GM18498 (cell line): ENCODE data around the gene IRAK3.
"Not testable (repeated sequence)": the region's sequence is repeated elsewhere in the genome, so short reads cannot be mapped to it uniquely, and the experiment has no call there.

Experiments
- ATAC-seq: cut with Tn5 transposase; IDR thresholded peaks from one replicate; pipeline ENCODE4 v1.9.1; 2021; ENCODE audit warnings: mild to moderate bottlenecking, moderate library complexity; ENCODE audit not compliant: unreplicated experiment

IRAK3 gene

GRCh38 chr12:66170606-66171005, 18.4 kb upstream of the IRAK3 start:
- ATAC-seq, result no peak

- not testable (repeated sequence) for ATAC-seq
Observed at GRCh38 chr12:66174391-66175325, 14.4 kb upstream of the IRAK3 start.

- no peak for ATAC-seq
Observed at GRCh38 chr12:66176105-66176900, 12.7 kb upstream of the IRAK3 start.

GRCh38 chr12:66182956-66183355, 6.1 kb upstream of the IRAK3 start:
- ATAC-seq, result no peak

- ATAC-seq, result not testable (repeated sequence)
Observed at GRCh38 chr12:66184822-66185221, 4.2 kb upstream of the IRAK3 start.

GRCh38 chr12:66187036-66187435, 2.0 kb upstream of the IRAK3 start:
- no peak for ATAC-seq

- no peak for ATAC-seq
Observed at GRCh38 chr12:66187821-66188220, 1.2 kb upstream of the IRAK3 start.

GRCh38 chr12:66189486-66189843, 451 bp downstream of the IRAK3 start:
- ATAC-seq, result peak; percentile 10

- ATAC-seq, result no peak
Observed at GRCh38 chr12:66189889-66190288, 875 bp downstream of the IRAK3 start.

- no peak for ATAC-seq
Observed at GRCh38 chr12:66190519-66191370, 1.7 kb downstream of the IRAK3 start.

- ATAC-seq, result no peak
Observed at GRCh38 chr12:66191547-66192126, 2.6 kb downstream of the IRAK3 start.

- no peak for ATAC-seq
Observed at GRCh38 chr12:66194122-66194521, 5.1 kb downstream of the IRAK3 start.

GRCh38 chr12:66195242-66195641, 6.2 kb downstream of the IRAK3 start:
- no peak for ATAC-seq

- ATAC-seq, result peak; percentile 92
Observed at GRCh38 chr12:66196806-66197205, 7.8 kb downstream of the IRAK3 start.

GRCh38 chr12:66197495-66197921, 8.5 kb downstream of the IRAK3 start:
- no peak for ATAC-seq

- no peak for ATAC-seq
Observed at GRCh38 chr12:66199141-66199540, 10.1 kb downstream of the IRAK3 start.

- ATAC-seq, result no peak
Observed at GRCh38 chr12:66199831-66200509, 11.0 kb downstream of the IRAK3 start.

- ATAC-seq, result no peak
Observed at GRCh38 chr12:66203820-66204219, 14.8 kb downstream of the IRAK3 start.

- ATAC-seq, result no peak
Observed at GRCh38 chr12:66206141-66206540, 17.1 kb downstream of the IRAK3 start.

GRCh38 chr12:66210840-66211239, 21.8 kb downstream of the IRAK3 start:
- ATAC-seq, result no peak
